T follicular helper cell (primary cell): ENCODE results near the gene RECQL5.
"Not testable (repeated sequence)": the region's sequence is repeated elsewhere in the genome, so short reads cannot be mapped to it uniquely, and the experiment has no call there.

Source experiments
- DNase-seq: peaks from one replicate; pipeline ENCODE4 v3.0.0-alpha.2; 2020; ENCODE audit warnings: low read depth

Gene RECQL5

GRCh38 chr17:75616521-75617122 is 50.3 kb downstream of the RECQL5 start:
- DNase-seq: no peak

- no peak for DNase-seq
Measured at GRCh38 chr17:75615301-75615700, 51.7 kb downstream of the RECQL5 start.

- DNase-seq: no peak
Measured at GRCh38 chr17:75614556-75615270, 52.2 kb downstream of the RECQL5 start.

GRCh38 chr17:75614006-75614405 is 52.9 kb downstream of the RECQL5 start:
- DNase-seq: no peak

- DNase-seq: no peak
Measured at GRCh38 chr17:75612906-75613626, 53.9 kb downstream of the RECQL5 start.

- no peak for DNase-seq
Measured at GRCh38 chr17:75611851-75612429, 55.0 kb downstream of the RECQL5 start.

GRCh38 chr17:75610103-75610984 is 56.6 kb downstream of the RECQL5 start:
- no peak for DNase-seq

- no peak for DNase-seq
Measured at GRCh38 chr17:75607086-75607485, 59.9 kb downstream of the RECQL5 start.

- DNase-seq: no peak
Measured at GRCh38 chr17:75605790-75606189, 61.2 kb downstream of the RECQL5 start.

- no peak for DNase-seq
Measured at GRCh38 chr17:75604034-75604695, 62.8 kb downstream of the RECQL5 start.

GRCh38 chr17:75603123-75603522 is 63.8 kb downstream of the RECQL5 start:
- DNase-seq: no peak

- no peak for DNase-seq
Measured at GRCh38 chr17:75602644-75603043, 64.3 kb downstream of the RECQL5 start.

- peak; percentile 44 for DNase-seq
Measured at GRCh38 chr17:75601057-75601987, 65.6 kb downstream of the RECQL5 start.

- DNase-seq: no peak
Measured at GRCh38 chr17:75596320-75597087, 70.5 kb downstream of the RECQL5 start.

- DNase-seq: no peak
Measured at GRCh38 chr17:75595920-75596313, 71.0 kb downstream of the RECQL5 start.

GRCh38 chr17:75595284-75595919 is 71.6 kb downstream of the RECQL5 start:
- DNase-seq: no peak

GRCh38 chr17:75594499-75595283 is 72.3 kb downstream of the RECQL5 start:
- DNase-seq: no peak

GRCh38 chr17:75593430-75593829 is 73.5 kb downstream of the RECQL5 start:
- DNase-seq: not testable (repeated sequence)
